SH-SY5Y (cell line): ENCODE measurements around the gene TBC1D22A.

Experiments
- GATA2 ChIP-seq: IDR thresholded peaks from 2 replicates; pipeline ENCODE4 v1.6.1; 2011; ENCODE audit warnings: mild to moderate bottlenecking, low read depth, low read length
- GATA3 ChIP-seq: IDR thresholded peaks from 2 replicates; pipeline ENCODE4 v1.6.1; 2011; ENCODE audit warnings: low read depth, mild to moderate bottlenecking, low read length, moderate library complexity

Gene TBC1D22A

GRCh38 chr22:47102081-47102480 lies 339.6 kb downstream of the TBC1D22A start:
- TF ChIP-seq GATA3: no peak
- no peak for TF ChIP-seq GATA2

- TF ChIP-seq GATA2: no peak
- no peak for TF ChIP-seq GATA3
Measured at GRCh38 chr22:47102648-47103047, 340.2 kb downstream of the TBC1D22A start.

GRCh38 chr22:47105085-47105484 lies 342.6 kb downstream of the TBC1D22A start:
- no peak for TF ChIP-seq GATA2
- no peak for TF ChIP-seq GATA3

- TF ChIP-seq GATA3 (no peak), GATA2 (no peak)
Measured at GRCh38 chr22:47106806-47107205, 344.4 kb downstream of the TBC1D22A start.

- no peak for TF ChIP-seq GATA3
- no peak for TF ChIP-seq GATA2
Measured at GRCh38 chr22:47107431-47107830, 345.0 kb downstream of the TBC1D22A start.

- no peak for TF ChIP-seq GATA3
- TF ChIP-seq GATA2: no peak
Measured at GRCh38 chr22:47110817-47111443, 348.5 kb downstream of the TBC1D22A start.

GRCh38 chr22:47111626-47112581 lies 349.5 kb downstream of the TBC1D22A start:
- TF ChIP-seq GATA2: no peak
- TF ChIP-seq GATA3: no peak

GRCh38 chr22:47112582-47112965 lies 350.1 kb downstream of the TBC1D22A start:
- TF ChIP-seq GATA2: no peak
- no peak for TF ChIP-seq GATA3

- TF ChIP-seq GATA3 (no peak), GATA2 (no peak)
Measured at GRCh38 chr22:47112994-47113852, 350.8 kb downstream of the TBC1D22A start.

GRCh38 chr22:47113853-47114415 lies 351.5 kb downstream of the TBC1D22A start:
- TF ChIP-seq GATA2: no peak
- TF ChIP-seq GATA3: no peak

- no peak for TF ChIP-seq GATA3
- no peak for TF ChIP-seq GATA2
Measured at GRCh38 chr22:47114813-47115517, 352.5 kb downstream of the TBC1D22A start.

GRCh38 chr22:47115518-47115890 lies 353.1 kb downstream of the TBC1D22A start:
- TF ChIP-seq GATA3 (no peak), GATA2 (no peak)

GRCh38 chr22:47115921-47116320 lies 353.5 kb downstream of the TBC1D22A start:
- TF ChIP-seq GATA3 (no peak), GATA2 (no peak)
